PC-9 (cell line): ENCODE measurements around the gene PRUNE2.

Experiments used
- CTCF ChIP-seq: fragments of 200-600 bp; sonication (generic); conservative IDR thresholded peaks from 2 replicates; pipeline ENCODE4 v1.6.1; 2017; ENCODE audit warnings: mixed run types, antibody characterized with exemption, mild to moderate bottlenecking, moderate library complexity
- EZH2 ChIP-seq: fragments of 200-600 bp; sonication (generic); IDR thresholded peaks from 2 replicates; pipeline ENCODE4 v1.8.0; 2017; ENCODE audit warnings: antibody characterized with exemption, low read depth

DNA sequence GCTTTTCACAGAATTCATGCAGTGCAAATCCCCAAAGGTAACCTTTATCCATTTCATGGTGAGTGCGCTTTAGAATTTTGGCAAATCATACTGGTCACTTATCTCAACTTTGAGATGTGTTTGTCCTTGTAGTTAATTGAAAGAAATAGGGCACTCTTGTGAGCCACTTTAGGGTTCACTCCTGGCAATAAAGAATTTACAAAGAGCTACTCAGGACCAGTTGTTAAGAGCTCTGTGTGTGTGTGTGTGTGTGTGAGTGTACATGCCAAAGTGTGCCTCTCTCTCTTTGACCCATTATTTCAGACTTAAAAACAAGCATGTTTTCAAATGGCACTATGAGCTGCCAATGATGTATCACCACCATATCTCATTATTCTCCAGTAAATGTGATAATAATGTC lies 120.4 kb downstream of the PRUNE2 start:
- TF ChIP-seq CTCF: no peak
- no peak for TF ChIP-seq EZH2
